ENCODE measurements around the gene PI4KA. TPM values are rescaled to one million over a fixed set of nuclear protein-coding genes. Genes with fewer than 3 reads are reported as not detected.
A peak's percentile ranks its signal among the peaks of the same experiment; 100 is the strongest.
"Not testable (repeated sequence)": the region's sequence is repeated elsewhere in the genome, so short reads cannot be mapped to it uniquely, and the experiment has no call there.

Gene PI4KA
- total RNA-seq, 2 donors from 2014 or later: 72.1 to 96.0 TPM

GRCh38 chr22:20742764-20743163 lies 115.8 kb downstream of the PI4KA start:
- Mint-ChIP-seq H3K27me3 (no peaks in the 10 kb centered on the region), H3K36me3 (ENCODE audit: low read depth) (peaks cover 95% of the 10 kb centered on the region), H3K4me1 (peaks cover 5% of the 10 kb centered on the region), H3K9me3 (no peaks in the 10 kb centered on the region), H3K4me3 (no peak overlapping the region), H3K27ac (no peak overlapping the region)
- ATAC-seq (replicated peaks): no peak

DNA sequence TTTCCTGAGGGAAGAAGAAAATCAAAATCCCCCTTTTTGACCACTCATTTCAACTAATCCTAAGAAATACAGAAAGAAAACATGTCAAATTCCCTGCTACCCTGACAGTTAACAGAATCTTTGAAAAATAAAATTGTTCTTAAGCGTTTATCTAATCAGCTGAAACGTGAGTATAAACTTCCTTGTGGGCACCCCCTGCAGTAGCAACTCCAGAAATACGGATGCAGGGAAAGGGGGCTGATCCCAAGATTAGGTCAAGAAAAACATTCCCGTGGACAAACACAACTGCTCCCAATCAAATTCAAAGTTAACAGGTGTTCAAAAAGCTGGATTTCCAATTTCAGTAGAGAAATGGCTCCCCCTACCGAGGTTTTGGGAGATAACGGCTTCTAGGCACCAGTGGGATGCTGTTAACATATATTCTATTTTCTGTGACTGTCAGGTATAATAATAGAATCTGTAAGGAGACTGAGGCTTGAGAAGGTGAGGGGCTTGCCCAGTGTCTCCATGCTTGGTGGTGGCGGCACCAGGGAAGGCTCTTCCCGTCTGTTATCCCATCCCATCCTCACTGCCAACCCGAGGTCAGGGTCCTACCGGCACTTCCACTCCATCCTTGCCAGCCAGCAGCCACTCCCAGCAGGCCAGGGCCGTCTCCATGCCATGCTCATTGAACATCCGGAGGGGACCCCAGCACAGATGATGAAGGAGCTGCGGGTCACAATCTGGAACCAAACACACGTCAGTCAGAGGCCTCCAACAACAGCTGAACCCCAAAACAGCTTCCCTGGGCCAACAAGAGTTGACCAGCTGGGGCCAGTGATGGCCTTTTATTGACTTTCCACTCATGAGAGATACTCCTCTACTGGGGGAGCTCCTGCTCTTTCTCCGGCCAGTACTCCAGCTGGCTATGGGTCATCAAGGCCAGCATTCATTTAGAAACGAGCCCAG lies 116.7 kb downstream of the PI4KA start:
- H3K27me3 Mint-ChIP-seq: no peaks in the 10 kb centered on the region
- H3K27ac Mint-ChIP-seq: peak overlapping the region; percentile 17
- H3K4me3 Mint-ChIP-seq: no peak overlapping the region
- peaks cover 86% of the 10 kb centered on the region for H3K36me3 Mint-ChIP-seq (ENCODE audit: low read depth)
- H3K4me1 Mint-ChIP-seq: peaks cover 5% of the 10 kb centered on the region
- no peaks in the 10 kb centered on the region for H3K9me3 Mint-ChIP-seq
- ATAC-seq (replicated peaks): no peak

DNA sequence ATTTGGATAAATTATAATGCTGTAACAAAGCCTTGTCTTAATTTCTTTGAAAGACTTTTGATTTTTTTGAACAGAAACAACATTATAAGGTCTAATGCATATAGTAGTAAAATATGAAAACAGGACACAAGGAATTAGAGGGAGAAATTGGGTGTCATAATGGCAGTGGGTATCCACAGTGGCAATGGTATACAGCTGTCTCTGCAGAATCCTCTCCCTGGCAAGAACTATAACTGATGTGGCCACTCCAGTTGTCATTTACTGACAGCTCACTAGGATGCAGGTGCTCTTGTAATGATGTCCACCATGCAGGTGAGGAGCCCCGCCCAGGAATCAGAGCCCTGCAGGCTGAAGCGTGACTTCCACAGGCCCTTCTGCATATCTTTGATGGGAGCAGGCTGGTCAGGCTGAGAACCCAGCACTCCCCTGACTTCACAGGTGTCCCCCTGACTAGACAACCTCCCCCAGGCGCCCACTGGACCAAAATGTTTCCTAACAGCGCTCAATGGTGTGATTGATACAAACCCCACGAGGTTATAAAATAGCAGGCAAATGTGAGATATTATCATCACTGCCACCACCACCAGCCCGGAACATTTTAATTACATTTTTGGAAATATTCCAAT lies 117.5 kb downstream of the PI4KA start:
- ATAC-seq (replicated peaks): no peak
- Mint-ChIP-seq H3K27ac (peak overlapping the region; percentile 17), H3K27me3 (no peaks in the 10 kb centered on the region), H3K4me1 (peaks cover 5% of the 10 kb centered on the region), H3K9me3 (no peaks in the 10 kb centered on the region), H3K36me3 (ENCODE audit: low read depth) (peaks cover 80% of the 10 kb centered on the region), H3K4me3 (no peak overlapping the region)

DNA sequence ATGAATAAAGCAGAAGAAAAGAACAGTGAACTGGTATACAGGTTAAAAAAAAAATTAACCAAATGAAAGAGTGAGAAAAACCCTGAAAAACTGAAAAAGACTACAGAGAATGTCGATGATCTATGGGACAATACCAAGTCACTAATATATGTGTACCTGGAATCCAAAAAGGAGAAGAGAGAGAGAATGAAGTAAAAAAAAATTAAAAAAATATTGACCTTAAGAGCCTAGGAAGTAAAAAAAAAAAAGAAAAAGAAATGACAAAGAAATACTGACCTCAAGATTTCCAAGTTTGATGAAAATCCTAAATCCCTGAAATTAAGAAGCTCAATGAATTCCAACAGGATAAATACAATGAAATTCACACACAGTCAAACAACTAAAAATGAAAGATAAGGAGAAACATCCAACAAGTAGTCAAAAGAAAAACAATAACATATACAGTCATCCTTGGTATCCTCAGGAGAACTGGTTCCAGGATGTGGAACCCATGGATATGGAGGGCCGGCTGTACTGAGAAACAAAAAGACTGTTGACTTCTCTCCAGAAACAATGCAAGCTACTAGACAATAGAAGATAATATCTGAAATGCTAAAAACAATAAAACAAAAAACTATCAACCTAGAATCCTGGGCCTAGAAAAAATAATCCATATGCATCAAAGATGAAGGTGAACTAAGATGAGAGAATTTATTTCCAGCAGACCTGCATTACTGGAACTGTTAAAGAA lies 118.2 kb downstream of the PI4KA start:
- Mint-ChIP-seq H3K27ac (no peak overlapping the region), H3K4me1 (peaks cover 5% of the 10 kb centered on the region), H3K9me3 (no peaks in the 10 kb centered on the region), H3K4me3 (no peak overlapping the region), H3K27me3 (no peaks in the 10 kb centered on the region), H3K36me3 (ENCODE audit: low read depth) (peaks cover 75% of the 10 kb centered on the region)
- no peak for ATAC-seq (replicated peaks)

- Mint-ChIP-seq H3K9me3 (no peaks in the 10 kb centered on the region), H3K36me3 (ENCODE audit: low read depth) (peaks cover 57% of the 10 kb centered on the region), H3K27ac (no peak overlapping the region), H3K4me3 (no peak overlapping the region), H3K27me3 (no peaks in the 10 kb centered on the region), H3K4me1 (peaks cover 5% of the 10 kb centered on the region)
- ATAC-seq (replicated peaks): no peak
Observed at GRCh38 chr22:20738394-20739089, 120.1 kb downstream of the PI4KA start.

- H3K4me1 Mint-ChIP-seq; H3K27me3 Mint-ChIP-seq; H3K4me3 Mint-ChIP-seq; ATAC-seq (replicated peaks); H3K27ac Mint-ChIP-seq; H3K9me3 Mint-ChIP-seq: not testable (repeated sequence)
- peaks cover 40% of the 10 kb centered on the region for H3K36me3 Mint-ChIP-seq (ENCODE audit: low read depth)
Observed at GRCh38 chr22:20736891-20737290, 121.7 kb downstream of the PI4KA start.

GRCh38 chr22:20735356-20736162 lies 123.1 kb downstream of the PI4KA start:
- not testable (repeated sequence) for H3K27me3 Mint-ChIP-seq; H3K9me3 Mint-ChIP-seq; ATAC-seq (replicated peaks); H3K4me3 Mint-ChIP-seq; H3K4me1 Mint-ChIP-seq; H3K27ac Mint-ChIP-seq
- H3K36me3 Mint-ChIP-seq (ENCODE audit: low read depth): peaks cover 27% of the 10 kb centered on the region

- not testable (repeated sequence) for H3K27me3 Mint-ChIP-seq; H3K4me1 Mint-ChIP-seq; H3K4me3 Mint-ChIP-seq; H3K9me3 Mint-ChIP-seq; H3K27ac Mint-ChIP-seq; ATAC-seq (replicated peaks)
- peaks cover 25% of the 10 kb centered on the region for H3K36me3 Mint-ChIP-seq (ENCODE audit: low read depth)
Observed at GRCh38 chr22:20732431-20732830, 126.2 kb downstream of the PI4KA start.

DNA sequence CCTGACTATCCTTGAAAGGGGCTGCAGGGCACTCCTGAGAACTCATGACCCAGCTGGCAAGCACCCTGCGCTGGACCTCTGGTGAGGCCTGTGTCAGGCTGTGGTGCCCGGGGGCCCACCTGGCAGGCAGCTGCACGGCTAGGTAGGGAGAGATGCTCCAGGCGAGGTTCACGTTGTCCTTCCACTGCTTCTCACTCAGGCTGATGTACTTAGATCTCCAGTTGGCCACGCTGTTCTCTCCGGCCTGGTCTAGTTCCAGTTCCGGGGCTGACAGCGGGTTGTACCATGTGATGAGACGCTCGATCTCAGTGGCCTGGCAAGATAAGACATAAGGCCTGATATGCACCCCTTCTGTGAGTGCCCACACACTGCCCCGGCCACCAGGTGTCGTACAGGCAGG lies 129.4 kb downstream of the PI4KA start:
- H3K27ac Mint-ChIP-seq: no peak overlapping the region

GRCh38 chr22:20728523-20729190 lies 130.0 kb downstream of the PI4KA start:
- no peak overlapping the region for H3K4me3 Mint-ChIP-seq
- H3K27me3 Mint-ChIP-seq: no peaks in the 10 kb centered on the region
- H3K4me1 Mint-ChIP-seq: no peaks in the 10 kb centered on the region
- no peak for ATAC-seq (replicated peaks)
- no peak overlapping the region for H3K27ac Mint-ChIP-seq
- H3K9me3 Mint-ChIP-seq: no peaks in the 10 kb centered on the region
- peaks cover 50% of the 10 kb centered on the region for H3K36me3 Mint-ChIP-seq (ENCODE audit: low read depth)

More for the DNA sequence above, 129.4 kb downstream of the PI4KA start:
- no peak for ATAC-seq (replicated peaks)
- no peaks in the 10 kb centered on the region for H3K27me3 Mint-ChIP-seq
- no peaks in the 10 kb centered on the region for H3K9me3 Mint-ChIP-seq
- H3K4me1 Mint-ChIP-seq: no peaks in the 10 kb centered on the region
- H3K36me3 Mint-ChIP-seq (ENCODE audit: low read depth): peaks cover 50% of the 10 kb centered on the region
- no peak overlapping the region for H3K4me3 Mint-ChIP-seq

- Mint-ChIP-seq H3K9me3 (no peaks in the 10 kb centered on the region), H3K27me3 (no peaks in the 10 kb centered on the region), H3K36me3 (ENCODE audit: low read depth) (peaks cover 50% of the 10 kb centered on the region), H3K4me1 (no peaks in the 10 kb centered on the region), H3K27ac (no peak overlapping the region), H3K4me3 (no peak overlapping the region)
- ATAC-seq (replicated peaks): no peak
Observed at GRCh38 chr22:20727118-20728015, 131.2 kb downstream of the PI4KA start.

DNA sequence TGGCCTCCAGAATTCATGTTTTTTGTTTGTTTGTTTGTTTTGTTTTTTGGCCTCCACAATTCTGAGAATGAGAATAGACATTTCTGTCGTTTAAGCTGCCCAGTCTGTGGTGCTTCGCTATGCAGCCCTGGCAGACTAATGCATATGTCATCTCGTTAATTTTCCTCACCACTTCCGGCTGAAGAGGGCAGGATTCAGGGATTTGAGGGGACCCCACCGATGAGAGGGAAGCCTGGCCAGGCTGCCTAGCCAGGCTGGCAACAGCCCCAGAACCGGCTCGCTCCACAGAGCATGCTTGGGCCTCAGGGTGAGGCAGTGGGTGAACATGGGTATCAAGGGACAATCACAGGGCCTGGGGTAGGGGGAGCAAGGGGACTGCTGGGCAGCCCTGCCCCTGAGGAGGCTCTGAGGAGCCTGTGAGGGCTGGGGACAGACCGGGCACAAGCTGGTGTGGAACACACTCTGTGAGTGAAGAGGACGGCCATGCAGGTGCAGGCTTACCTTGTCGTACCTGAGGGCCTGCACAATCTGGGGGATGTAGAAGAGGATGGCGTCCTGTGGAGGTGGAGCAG lies 132.5 kb downstream of the PI4KA start:
- Mint-ChIP-seq H3K27ac (no peak overlapping the region), H3K4me3 (no peak overlapping the region), H3K4me1 (no peaks in the 10 kb centered on the region), H3K9me3 (no peaks in the 10 kb centered on the region), H3K27me3 (no peaks in the 10 kb centered on the region), H3K36me3 (ENCODE audit: low read depth) (peaks cover 58% of the 10 kb centered on the region)
- no peak for ATAC-seq (replicated peaks)
